GM19452 (cell line): ENCODE data around the gene DNHD1.

ENCODE experiments used
- ATAC-seq: cut with Tn5 transposase; IDR thresholded peaks from one replicate; pipeline ENCODE4 v1.9.1; 2021; ENCODE audit not compliant: unreplicated experiment

Gene DNHD1

GRCh38 chr11:6531267-6531752 lies 34.2 kb downstream of the DNHD1 start:
- ATAC-seq: no peak

GRCh38 chr11:6538456-6538855 lies 41.4 kb downstream of the DNHD1 start:
- ATAC-seq: no peak

- ATAC-seq: no peak
These were observed 41.9 kb downstream of the DNHD1 start for GRCh38 chr11:6538945-6539344.

GRCh38 chr11:6539748-6540268 lies 42.7 kb downstream of the DNHD1 start:
- ATAC-seq: no peak

- ATAC-seq: no peak
These were observed 44.3 kb downstream of the DNHD1 start for GRCh38 chr11:6541356-6541755.

GRCh38 chr11:6542727-6543126 lies 45.6 kb downstream of the DNHD1 start:
- no peak for ATAC-seq

GRCh38 chr11:6544921-6545850 lies 48.1 kb downstream of the DNHD1 start:
- no peak for ATAC-seq

GRCh38 chr11:6545917-6546605 lies 49.0 kb downstream of the DNHD1 start:
- no peak for ATAC-seq

- ATAC-seq: no peak
These were observed 49.7 kb downstream of the DNHD1 start for GRCh38 chr11:6546735-6547134.

GRCh38 chr11:6547177-6547576 lies 50.1 kb downstream of the DNHD1 start:
- no peak for ATAC-seq

- ATAC-seq: no peak
These were observed 51.0 kb downstream of the DNHD1 start for GRCh38 chr11:6548121-6548520.

- no peak for ATAC-seq
These were observed 51.6 kb downstream of the DNHD1 start for GRCh38 chr11:6548641-6549040.

GRCh38 chr11:6553634-6554033 lies 56.6 kb downstream of the DNHD1 start:
- ATAC-seq: no peak

- no peak for ATAC-seq
These were observed 58.0 kb downstream of the DNHD1 start for GRCh38 chr11:6554828-6555706.

GRCh38 chr11:6556139-6556949 lies 59.3 kb downstream of the DNHD1 start:
- ATAC-seq: no peak

GRCh38 chr11:6557063-6557462 lies 60.0 kb downstream of the DNHD1 start:
- ATAC-seq: no peak

- ATAC-seq: no peak
These were observed 60.9 kb downstream of the DNHD1 start for GRCh38 chr11:6557761-6558674.

GRCh38 chr11:6559369-6559768 lies 62.3 kb downstream of the DNHD1 start:
- no peak for ATAC-seq

- ATAC-seq: no peak
These were observed 64.2 kb downstream of the DNHD1 start for GRCh38 chr11:6561288-6561687.
